Frontal cortex (tissue), 4 donors: ENCODE measurements around the gene HSPA1B. TPM values are rescaled to one million over a fixed set of nuclear protein-coding genes. Genes with fewer than 3 reads are reported as not detected.
A peak's percentile ranks its signal among the peaks of the same experiment; 100 is the strongest.
"Not testable (repeated sequence)": the region's sequence is repeated elsewhere in the genome, so short reads cannot be mapped to it uniquely, and the experiment has no call there.

Experiments used
- DNase-seq, 2 donors: peaks; one replicate each; pipeline ENCODE4 v3.0.0; 2012; ENCODE audit warnings: low spot score in 2 of 2
- FAIRE-seq: peaks from 2 replicates; lab custom pipeline; 2012; peaks lifted over from hg19 to GRCh38; lab: Jason Lieb, UNC
- total RNA-seq: library from RNA; depleted of rRNA; stranded (reverse); fragments of >200 nt; gene quantifications from one replicate; pipeline ENCODE4 v1.2.3, GENCODE V29; 2014
- donor health status: control.
- donor health status: control.
- donor health status: control.

Gene HSPA1B
- total RNA-seq, 1 donor from 2014 or later = 180 TPM

GRCh38 chr6:31823592-31824196, 3.8 kb upstream of the HSPA1B start:
- not testable (repeated sequence) for DNase-seq, FAIRE-seq

- FAIRE-seq = no peak
- no peak for DNase-seq
Observed at GRCh38 chr6:31825553-31825952, 2.0 kb upstream of the HSPA1B start.

- DNase-seq (peak in 1 of 2 donors; percentile 44), FAIRE-seq (no peak)
Observed at GRCh38 chr6:31826793-31827285, 699 bp upstream of the HSPA1B start.

- DNase-seq (no peak), FAIRE-seq (peak; percentile 6)
Observed at GRCh38 chr6:31829633-31830283, 2.2 kb downstream of the HSPA1B start.

- DNase-seq = no peak
- no peak for FAIRE-seq
Observed at GRCh38 chr6:31830886-31831335, 3.4 kb downstream of the HSPA1B start.

GRCh38 chr6:31831350-31832215, 4.0 kb downstream of the HSPA1B start:
- no peak for DNase-seq
- FAIRE-seq = no peak

- FAIRE-seq = no peak
Observed at GRCh38 chr6:31834367-31835250, 7.1 kb downstream of the HSPA1B start.

GRCh38 chr6:31836047-31836473, 8.5 kb downstream of the HSPA1B start:
- FAIRE-seq = no peak
- DNase-seq = no peak

More at GRCh38 chr6:31834367-31835250, 7.1 kb downstream of the HSPA1B start:
- DNase-seq = peak; percentile 76 to 81

GRCh38 chr6:31836474-31837368, 9.2 kb downstream of the HSPA1B start:
- no peak for DNase-seq
- FAIRE-seq = no peak

- DNase-seq (no peak), FAIRE-seq (no peak)
Observed at GRCh38 chr6:31837369-31838113, 10.0 kb downstream of the HSPA1B start.

- DNase-seq, FAIRE-seq: not testable (repeated sequence)
Observed at GRCh38 chr6:31838114-31838553, 10.6 kb downstream of the HSPA1B start.

GRCh38 chr6:31838968-31839367, 11.4 kb downstream of the HSPA1B start:
- no peak for DNase-seq
- FAIRE-seq = no peak

GRCh38 chr6:31839779-31840126, 12.2 kb downstream of the HSPA1B start:
- FAIRE-seq, DNase-seq: not testable (repeated sequence)

GRCh38 chr6:31842053-31842452, 14.5 kb downstream of the HSPA1B start:
- FAIRE-seq (no peak), DNase-seq (no peak)

- FAIRE-seq (no peak), DNase-seq (no peak)
Observed at GRCh38 chr6:31844507-31844906, 17.0 kb downstream of the HSPA1B start.

GRCh38 chr6:31847276-31847978, 19.9 kb downstream of the HSPA1B start:
- DNase-seq = no peak
- no peak for FAIRE-seq
